H1 (cell line): ENCODE data around the gene GPR15LG. TPM values are rescaled to one million over a fixed set of nuclear protein-coding genes. Genes with fewer than 3 reads are reported as not detected.

Experiments
- CTCF ChIA-PET: fragments of 300-600 bp; sonication (Branson Sonifier 250); formaldehyde crosslinking; loops from one replicate; lab custom pipeline; 2021; ENCODE audit not compliant: partially characterized antibody; lab: Charles Lee
- POLR2A ChIA-PET: fragments of 300-600 bp; sonication (Branson Sonifier 250); formaldehyde crosslinking; loops from one replicate; lab custom pipeline; 2021; ENCODE audit warnings: inconsistent platforms; ENCODE audit not compliant: partially characterized antibody; lab: Charles Lee
- DNase-seq, 2 experiments: peaks; one replicate each; pipeline versions ENCODE4 v3.0.0 to v3.0.0-alpha.2; 2010 to 2022; ENCODE audit warnings: low spot score in 2 of 2, low read depth in 1 of 2, mixed read lengths in 1 of 2
- FAIRE-seq: peaks from 2 replicates; lab custom pipeline; 2011; peaks lifted over from hg19 to GRCh38; lab: Jason Lieb, UNC
- H2AFZ ChIP-seq: 2 replicates; pipeline ENCODE4 v1.8.1; 2012; ENCODE audit warnings: low read length, inconsistent platforms
- H2AK5ac ChIP-seq: 2 replicates; pipeline ENCODE4 v1.6.1; 2013; ENCODE audit warnings: low read depth, low read length
- H2BK120ac ChIP-seq: replicated peaks from 2 replicates; pipeline ENCODE3; 2013; ENCODE audit warnings: low read depth, low read length, inconsistent platforms
- H2BK12ac ChIP-seq: 2 replicates; pipeline ENCODE4 v1.6.1; 2013; ENCODE audit warnings: low read depth, low read length
- H2BK15ac ChIP-seq: 2 replicates; pipeline ENCODE4 v1.6.1; 2013; ENCODE audit warnings: low read length
- H2BK20ac ChIP-seq: 2 replicates; pipeline ENCODE4 v1.6.1; 2013; ENCODE audit warnings: low read length
- H2BK5ac ChIP-seq: 2 replicates; pipeline ENCODE4 v1.6.1; 2013; ENCODE audit warnings: low read depth, low read length
- H3K14ac ChIP-seq: 2 replicates; pipeline ENCODE4 v1.6.1; 2013; ENCODE audit warnings: inconsistent platforms; ENCODE audit not compliant: insufficient read length
- H3K18ac ChIP-seq: 2 replicates; pipeline ENCODE4 v1.6.1; 2013; ENCODE audit warnings: low read length; ENCODE audit errors: extremely low read depth
- H3K23ac ChIP-seq: 2 replicates; pipeline ENCODE4 v1.6.1; 2013; ENCODE audit warnings: inconsistent platforms; ENCODE audit not compliant: insufficient read length
- H3K23me2 ChIP-seq: 2 replicates; pipeline ENCODE4 v1.6.1; 2013; ENCODE audit warnings: low read depth, low read length
- H3K27ac ChIP-seq: 2 replicates; pipeline ENCODE4 v1.6.1; 2011; ENCODE audit warnings: low read depth, low read length, inconsistent platforms
- H3K27me3 ChIP-seq, 4 experiments: replicated peaks in 1 of 4; 1 replicate in 1 of 4; 2 replicates in 3 of 4; pipeline versions ENCODE4 v1.6.1 to v1.8.1; 2011 to 2013; ENCODE audit warnings: low read length in 3 of 4, mild to moderate bottlenecking in 3 of 4, inconsistent platforms in 2 of 4, mixed read lengths in 2 of 4, moderate library complexity in 1 of 4; ENCODE audit not compliant: control insufficient read depth in 3 of 4, insufficient read depth in 3 of 4; ENCODE audit errors: extremely low read depth in 1 of 4
- H3K36me3 ChIP-seq, 4 experiments: 2 replicates each; pipeline versions ENCODE4 v1.6.1 to v1.8.1; 2011 to 2013; ENCODE audit warnings: mild to moderate bottlenecking in 4 of 4, low read length in 3 of 4, moderate library complexity in 2 of 4, control low read depth in 1 of 4, inconsistent platforms in 1 of 4; ENCODE audit not compliant: insufficient read depth in 4 of 4, control insufficient read depth in 2 of 4
- H3K4ac ChIP-seq: replicated peaks from 2 replicates; pipeline ENCODE3; 2013; ENCODE audit warnings: low read length, low read depth, mixed read lengths, inconsistent platforms; ENCODE audit not compliant: insufficient read length
- H3K4me1 ChIP-seq, 4 experiments: replicated peaks in 1 of 4; 1 replicate in 1 of 4; 2 replicates in 3 of 4; pipeline versions ENCODE4 v1.6.1 to v1.8.1; 2011 to 2013; ENCODE audit warnings: low read length in 3 of 4, inconsistent platforms in 2 of 4, mixed read lengths in 1 of 4; ENCODE audit not compliant: insufficient read depth in 4 of 4, control insufficient read depth in 3 of 4
- H3K4me2 ChIP-seq, 2 experiments: 2 replicates each; pipeline versions ENCODE4 v1.6.1 to v1.8.1; 2011 to 2013; ENCODE audit warnings: low read depth in 2 of 2, low read length in 2 of 2, control low read depth in 1 of 2, inconsistent platforms in 1 of 2, mild to moderate bottlenecking in 1 of 2; ENCODE audit not compliant: insufficient read depth in 1 of 2
- H3K4me3 ChIP-seq, 4 experiments: fragments of 200-600, 300-600 bp in 1 of 4; sonication (generic), shearing (Covaris generic), sonication (Bioruptor Twin) in 1 of 4; 2 replicates each; pipeline versions ENCODE4 v1.5.1 to v1.8.1; 2011 to 2016; ENCODE audit warnings: low read length in 4 of 4, low read depth in 3 of 4, control low read depth in 2 of 4, inconsistent platforms in 2 of 4, mild to moderate bottlenecking in 2 of 4, mixed read lengths in 1 of 4, moderate library complexity in 1 of 4; ENCODE audit not compliant: insufficient read depth in 2 of 4; ENCODE audit errors: extremely low read depth in 1 of 4
- H3K56ac ChIP-seq: replicated peaks from 2 replicates; pipeline ENCODE3; 2013; ENCODE audit warnings: low read depth, mild to moderate bottlenecking, mixed read lengths, low read length, inconsistent platforms; ENCODE audit not compliant: insufficient read length
- H3K79me1 ChIP-seq: 2 replicates; pipeline ENCODE4 v1.6.1; 2013; ENCODE audit warnings: low read depth, low read length, control low read depth
- H3K79me2 ChIP-seq, 2 experiments: 2 replicates each; pipeline versions ENCODE4 v1.6.1 to v1.8.1; 2012 to 2013; ENCODE audit warnings: low read length in 2 of 2, mild to moderate bottlenecking in 2 of 2, inconsistent platforms in 1 of 2; ENCODE audit not compliant: insufficient read depth in 2 of 2, control insufficient read depth in 1 of 2
- H3K9ac ChIP-seq, 4 experiments: replicated peaks in 1 of 4; 1 replicate in 1 of 4; 2 replicates in 3 of 4; pipeline versions ENCODE4 v1.6.1 to v1.8.1; 2011 to 2013; ENCODE audit warnings: low read depth in 3 of 4, low read length in 3 of 4, control low read depth in 2 of 4, mild to moderate bottlenecking in 2 of 4, moderate library complexity in 2 of 4, inconsistent platforms in 1 of 4; ENCODE audit errors: extremely low read depth in 1 of 4
- H3K9me3 ChIP-seq, 2 experiments: 2 replicates each; pipeline versions ENCODE4 v1.6.1 to v1.8.1; 2012 to 2013; ENCODE audit warnings: mild to moderate bottlenecking in 2 of 2, moderate library complexity in 2 of 2, control low read depth in 1 of 2, inconsistent platforms in 1 of 2, low read depth in 1 of 2, low read length in 1 of 2, mixed read lengths in 1 of 2; ENCODE audit not compliant: insufficient read depth in 2 of 2
- H4K20me1 ChIP-seq, 2 experiments: replicated peaks in 1 of 2; 2 replicates each; pipeline versions ENCODE3 to v1.8.1; 2011 to 2013; ENCODE audit warnings: inconsistent platforms in 2 of 2, low read length in 2 of 2, mild to moderate bottlenecking in 1 of 2; ENCODE audit not compliant: insufficient read depth in 2 of 2, control insufficient read depth in 1 of 2
- H4K5ac ChIP-seq: 2 replicates; pipeline ENCODE4 v1.6.1; 2013; ENCODE audit warnings: low read length, low read depth, mixed read lengths, inconsistent platforms; ENCODE audit not compliant: insufficient read length
- H4K8ac ChIP-seq: 2 replicates; pipeline ENCODE4 v1.8.0; 2013; ENCODE audit warnings: mild to moderate bottlenecking, moderate library complexity, low read length, inconsistent platforms; ENCODE audit not compliant: insufficient read depth; ENCODE audit errors: extremely low read depth
- H4K91ac ChIP-seq: replicated peaks from 2 replicates; pipeline ENCODE3; 2013; ENCODE audit warnings: low read length, mixed read lengths, inconsistent platforms; ENCODE audit not compliant: insufficient read length
- BACH1 ChIP-seq: IDR thresholded peaks from 2 replicates; pipeline ENCODE4 v1.6.1; 2012; ENCODE audit warnings: low read length, improper control_type of control experiment
- HDAC6 ChIP-seq: IDR thresholded peaks from one replicate; pipeline ENCODE4 v1.7.1; 2012; ENCODE audit warnings: low read depth, mild to moderate bottlenecking, inconsistent platforms, low read length, moderate library complexity
- KDM5A ChIP-seq: fragments of 200-600 bp; IDR thresholded peaks from 2 replicates; pipeline ENCODE4 v1.7.1; 2012; ENCODE audit warnings: mild to moderate bottlenecking, low read length, inconsistent platforms, mixed read lengths
- MAFK ChIP-seq: IDR thresholded peaks from 2 replicates; pipeline ENCODE4 v1.6.1; 2012; ENCODE audit warnings: low read depth, mild to moderate bottlenecking, improper control_type of control experiment, low read length
- RNF2 ChIP-seq: fragments of 200-900, 300-1000 bp; sonication (generic); IDR thresholded peaks from 2 replicates; pipeline ENCODE4 v1.7.1; 2016; ENCODE audit warnings: borderline replicate concordance, low read depth, mild to moderate bottlenecking, antibody characterized with exemption, low read length; ENCODE audit not compliant: poor library complexity, severe bottlenecking; ENCODE audit errors: missing control alignments
- SP1 ChIP-seq: IDR thresholded peaks from 2 replicates; pipeline ENCODE4 v1.6.1; 2011; ENCODE audit warnings: low read depth, low read length
- SP4 ChIP-seq: IDR thresholded peaks from 2 replicates; pipeline ENCODE4 v1.6.1; 2012; ENCODE audit warnings: low read length, inconsistent platforms
- TAF1 ChIP-seq: IDR thresholded peaks from 2 replicates; pipeline ENCODE4 v1.6.1; 2011; ENCODE audit warnings: mild to moderate bottlenecking, low read depth, low read length
- WGBS, 2 experiments: shearing (Covaris generic) in 1 of 2; methylation state at CpG; one replicate each; pipeline versions ENCODE4 v1.1.6 to v1.1.7; 2013 to 2015; ENCODE audit warnings: low lambda C conversion rate in 2 of 2, mixed read lengths in 2 of 2, inconsistent platforms in 1 of 2, low coverage in 1 of 2, missing lambda C conversion rate in 1 of 2; ENCODE audit not compliant: insufficient replicate concordance in 2 of 2, insufficient coverage in 1 of 2, insufficient read length in 1 of 2; ENCODE audit errors: extremely low coverage in 1 of 2, missing lambda C conversion rate in 1 of 2; 5-methylcytosine and 5-hydroxymethylcytosine counted together
- polyA plus RNA-seq, 7 experiments: library from polyadenylated mRNA; depleted of rRNA in 3 of 7; stranded (reverse) in 5 of 7; unstranded in 2 of 7; fragments of >200 nt in 5 of 7; fragments of 200-250 nt in 2 of 7; gene quantifications; 1 replicate in 5 of 7; 2 replicates in 1 of 7; 4 replicates in 1 of 7; pipeline versions ENCODE4 v1.2.1 to v1.2.3, GENCODE V29; 2011 to 2013; ENCODE audit warnings: missing spikeins in 2 of 7, mixed read lengths in 2 of 7
- total RNA-seq: library from RNA; stranded (reverse); fragmentation: NEBNext Ultra II Directional; extraction: Animal tissue kit (Norgen Biotek cat#: 25700); gene quantifications from 2 replicates; pipeline ENCODE4 v1.2.1, GENCODE V29; 2021

GPR15LG gene
- total and polyA plus RNA-seq, 2 of the 8 experiments (the other 6 are each of a cell fraction or from before 2014, with no cell fraction given) = not detected

DNA sequence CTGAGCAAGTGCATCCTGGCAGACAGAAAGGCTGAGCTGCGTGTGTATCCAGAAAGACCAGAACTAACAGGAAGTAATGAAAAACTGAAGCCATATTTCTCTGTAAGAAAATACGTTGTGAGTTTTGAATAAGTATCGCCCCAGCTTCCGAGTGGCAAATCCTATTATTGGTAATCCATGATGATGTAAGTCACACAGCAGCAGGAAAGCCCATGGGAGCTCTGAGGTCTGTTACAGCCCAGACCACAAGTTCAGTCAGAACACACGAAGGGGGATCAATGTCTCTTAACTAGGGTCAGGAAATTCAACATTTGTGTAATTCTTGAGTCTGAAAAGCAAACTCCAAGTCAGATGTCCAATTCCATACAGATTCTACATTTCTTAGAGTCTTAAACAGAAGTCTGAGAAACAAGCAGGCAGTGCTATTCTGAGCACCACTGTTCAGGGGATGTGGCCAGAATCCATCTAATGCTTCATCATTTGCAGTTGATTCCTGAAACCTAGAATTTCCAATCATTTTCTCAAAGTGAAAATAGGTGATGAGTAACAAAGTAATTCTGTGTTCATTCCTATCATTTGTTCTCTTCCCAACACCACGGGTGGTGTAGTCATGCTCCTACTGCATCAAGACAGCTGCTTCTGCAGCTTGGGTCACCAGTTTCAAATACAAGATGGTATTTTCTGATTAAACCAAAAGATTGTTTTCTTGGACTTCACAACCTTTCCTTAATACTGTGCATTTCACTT is 52.0 kb downstream of the GPR15LG start, which contains the start of gene LRIT2:
Gene LRIT2, minus strand, starts transcription at position 118 of the 747 bp plus-strand sequence. Its CDS starts 24 bp downstream, at position 94.
- Histone ChIP-seq H3K14ac (no peak within 1 kb of the TSS), H3K4ac (no peak within 1 kb of the TSS), H2AFZ (no peak within 1 kb of the TSS), H3K4me1 (no peaks in the 10 kb centered on the region), H3K27ac (no peak within 1 kb of the TSS), H2BK15ac (no peak within 1 kb of the TSS), H3K79me2 (no peaks in the 10 kb centered on the region), H3K4me2 (no peak within 1 kb of the TSS), H3K36me3 (no peaks in the 10 kb centered on the region), H3K18ac (no peak within 1 kb of the TSS), H3K23ac (no peak within 1 kb of the TSS), H4K91ac (no peak within 1 kb of the TSS), H3K56ac (no peak within 1 kb of the TSS), H4K5ac (no peak within 1 kb of the TSS), H2BK12ac (no peak within 1 kb of the TSS), H4K20me1 (peaks cover 0 to 4% of the 10 kb centered on the region in 2 experiments), H3K27me3 (0 out of 7 replicates have a peak, but pooled peaks cover 0 to 2% (median 0%) of the 10 kb centered on the region in 4 experiments), H3K9ac (no peak within 1 kb of the TSS), H4K8ac (no peak within 1 kb of the TSS), H2BK20ac (no peak within 1 kb of the TSS), H3K79me1 (no peaks in the 10 kb centered on the region), H2BK120ac (no peak within 1 kb of the TSS), H3K23me2 (no peaks in the 10 kb centered on the region), H2BK5ac (no peak within 1 kb of the TSS), H2AK5ac (no peak within 1 kb of the TSS), H3K9me3 (no peaks in the 10 kb centered on the region), H3K4me3 (no peak within 1 kb of the TSS)
- POLR2A ChIA-PET = no interaction called here
- no peak for FAIRE-seq
- 79% methylated on average over 6 of the region's 6 CpGs; no CpG with 5 or more reads in 1 of the 2 experiments for WGBS, 2 experiments
- TF ChIP-seq KDM5A = no peak
- TF ChIP-seq BACH1 = no peak
- TF ChIP-seq RNF2 = no peak
- TF ChIP-seq SP1 = no peak
- no peak for TF ChIP-seq HDAC6
- no peak for TF ChIP-seq TAF1
- no peak for TF ChIP-seq SP4
- no peak for TF ChIP-seq MAFK
- DNase-seq = no peak
- CTCF ChIA-PET = interaction anchor here (0.8 to 6.0 kb wide), 10 partner anchors 9 to 77 kb away, joined by 3 to 59 read pairs (median 6); no protein-coding TSS in a partner anchor
